ENCODE measurements around the gene CD200.
A peak's percentile ranks its signal among the peaks of the same experiment; 100 is the strongest.

Gene CD200

DNA sequence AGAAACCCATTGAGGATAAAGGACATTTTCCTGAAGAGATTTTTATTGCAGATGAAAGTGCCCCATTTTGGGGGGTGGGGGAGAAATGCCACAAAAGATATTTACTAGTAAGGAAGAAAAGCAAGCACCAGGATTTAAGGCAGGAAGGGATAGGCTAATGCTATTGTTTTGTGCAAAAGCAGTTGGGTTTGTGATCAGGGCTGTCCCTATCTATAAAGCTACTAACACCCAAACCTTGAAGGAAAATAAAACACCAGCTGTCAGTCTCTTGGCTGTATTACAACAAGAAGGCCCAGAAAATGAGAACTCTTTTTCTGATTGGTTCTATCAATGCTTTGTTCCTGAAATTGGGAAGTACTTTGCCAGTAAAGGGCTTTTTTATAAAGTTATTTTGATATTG lies 56.0 kb downstream of the CD200 start:
- no peaks in the 10 kb centered on the region for H3K36me3 ChIP-seq (ENCODE audit: control insufficient read depth, insufficient read depth, low read length)
- H3K9ac ChIP-seq = no peak overlapping the region
- no peak overlapping the region for H3K4me2 ChIP-seq (ENCODE audit: low read length)
- TF ChIP-seq, protein P1, sequence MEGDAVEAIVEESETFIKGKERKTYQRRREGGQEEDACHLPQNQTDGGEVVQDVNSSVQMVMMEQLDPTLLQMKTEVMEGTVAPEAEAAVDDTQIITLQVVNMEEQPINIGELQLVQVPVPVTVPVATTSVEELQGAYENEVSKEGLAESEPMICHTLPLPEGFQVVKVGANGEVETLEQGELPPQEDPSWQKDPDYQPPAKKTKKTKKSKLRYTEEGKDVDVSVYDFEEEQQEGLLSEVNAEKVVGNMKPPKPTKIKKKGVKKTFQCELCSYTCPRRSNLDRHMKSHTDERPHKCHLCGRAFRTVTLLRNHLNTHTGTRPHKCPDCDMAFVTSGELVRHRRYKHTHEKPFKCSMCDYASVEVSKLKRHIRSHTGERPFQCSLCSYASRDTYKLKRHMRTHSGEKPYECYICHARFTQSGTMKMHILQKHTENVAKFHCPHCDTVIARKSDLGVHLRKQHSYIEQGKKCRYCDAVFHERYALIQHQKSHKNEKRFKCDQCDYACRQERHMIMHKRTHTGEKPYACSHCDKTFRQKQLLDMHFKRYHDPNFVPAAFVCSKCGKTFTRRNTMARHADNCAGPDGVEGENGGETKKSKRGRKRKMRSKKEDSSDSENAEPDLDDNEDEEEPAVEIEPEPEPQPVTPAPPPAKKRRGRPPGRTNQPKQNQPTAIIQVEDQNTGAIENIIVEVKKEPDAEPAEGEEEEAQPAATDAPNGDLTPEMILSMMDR (IDR thresholded peaks at IDR 0.05) = no peak
- no peak overlapping the region for H3K27ac ChIP-seq
- no peak overlapping the region for H2AFZ ChIP-seq
- H3K79me2 ChIP-seq = no peaks in the 10 kb centered on the region
- H3K9me3 ChIP-seq (ENCODE audit: control insufficient read depth, low read length) = no peaks in the 10 kb centered on the region
- no peak overlapping the region for H3K4me3 ChIP-seq (ENCODE audit: low read depth, low read length)
- H3K27me3 ChIP-seq (ENCODE audit: control insufficient read depth, insufficient read depth, low read length) = no peaks in the 10 kb centered on the region
- H3K4me1 ChIP-seq = no peaks in the 10 kb centered on the region

- H3K4me1 ChIP-seq = no peaks in the 10 kb centered on the region
- TF ChIP-seq, protein P1 (IDR thresholded peaks at IDR 0.05) = no peak
- no peak overlapping the region for H3K4me3 ChIP-seq (ENCODE audit: low read depth, low read length)
- H3K27me3 ChIP-seq (ENCODE audit: control insufficient read depth, insufficient read depth, low read length) = no peaks in the 10 kb centered on the region
- H2AFZ ChIP-seq = no peak overlapping the region
- no peak overlapping the region for H3K9ac ChIP-seq
- no peaks in the 10 kb centered on the region for H3K9me3 ChIP-seq (ENCODE audit: control insufficient read depth, low read length)
- H3K4me2 ChIP-seq (ENCODE audit: low read length) = no peak overlapping the region
- H3K79me2 ChIP-seq = no peaks in the 10 kb centered on the region
- H3K36me3 ChIP-seq (ENCODE audit: control insufficient read depth, insufficient read depth, low read length) = no peaks in the 10 kb centered on the region
- no peak overlapping the region for H3K27ac ChIP-seq
Observed at GRCh38 chr3:112389961-112390360, 57.0 kb downstream of the CD200 start.

DNA sequence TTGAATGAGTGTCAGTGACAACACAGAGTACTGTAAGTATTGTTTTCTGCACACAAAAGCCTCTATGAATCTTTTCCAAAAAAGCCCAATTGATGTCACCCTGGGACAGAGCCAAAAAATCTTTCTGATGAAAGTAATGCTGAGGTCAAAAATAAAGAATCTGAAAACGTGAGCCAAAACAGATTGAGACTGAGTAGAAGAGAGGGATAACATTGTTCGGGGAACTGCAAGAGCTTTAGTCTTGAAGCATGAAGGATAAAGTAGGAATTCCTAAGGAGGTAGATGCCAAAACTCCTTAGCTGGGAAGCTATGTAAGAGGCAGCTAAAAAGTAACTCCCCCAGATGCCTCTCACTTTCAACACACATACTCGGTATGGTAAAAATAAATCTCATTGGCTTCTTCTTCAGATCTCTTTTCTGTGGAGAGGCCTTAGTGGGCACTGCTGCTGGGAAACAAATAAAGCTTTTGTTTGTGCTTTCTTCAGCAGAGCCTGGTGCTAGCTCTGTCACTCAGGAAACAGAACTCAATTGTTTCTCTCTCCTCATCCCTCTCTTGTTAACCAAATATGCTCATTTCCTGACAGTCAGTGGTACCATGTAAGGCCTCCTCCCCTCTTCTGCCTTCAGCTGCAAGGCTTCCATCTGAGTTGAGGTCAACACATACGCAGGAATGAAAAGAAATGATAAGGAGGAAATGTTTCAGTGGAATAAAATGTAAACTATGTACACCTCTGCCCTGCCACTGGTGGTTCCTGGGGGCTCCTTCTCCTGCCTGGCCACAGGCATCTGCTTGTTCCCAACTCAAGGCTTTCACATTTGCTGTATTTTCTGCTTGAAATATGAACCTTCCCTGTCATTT lies 58.1 kb downstream of the CD200 start:
- Histone ChIP-seq H3K9ac (no peak overlapping the region), H3K36me3 (ENCODE audit: control insufficient read depth, insufficient read depth, low read length) (no peaks in the 10 kb centered on the region)
- TF ChIP-seq, protein P1 (IDR thresholded peaks at IDR 0.05) = no peak

DNA sequence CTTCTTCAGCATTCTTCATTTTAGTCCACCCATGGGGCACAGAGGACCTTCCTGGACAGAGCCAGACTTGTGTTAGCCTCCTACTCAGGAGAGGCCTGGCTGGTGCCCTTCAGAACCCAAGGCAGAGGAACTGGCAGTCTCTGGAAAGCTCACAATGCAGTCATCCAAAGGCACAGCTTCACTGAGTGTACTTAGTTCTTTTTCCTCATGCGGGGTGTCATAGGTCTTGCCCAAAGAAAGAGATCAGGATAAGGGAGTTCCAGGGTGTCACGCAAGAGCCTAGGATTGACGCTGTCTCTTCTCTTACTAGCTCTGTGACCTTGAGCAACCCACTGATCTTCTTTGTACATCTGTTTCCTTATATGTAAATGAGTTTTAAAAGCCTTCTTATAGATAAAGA lies 58.7 kb downstream of the CD200 start:
- Histone ChIP-seq H3K27me3 (ENCODE audit: control insufficient read depth, insufficient read depth, low read length) (no peaks in the 10 kb centered on the region), H3K9ac (no peak overlapping the region), H3K36me3 (ENCODE audit: control insufficient read depth, insufficient read depth, low read length) (no peaks in the 10 kb centered on the region), H3K4me3 (ENCODE audit: low read depth, low read length) (no peak overlapping the region), H3K79me2 (no peaks in the 10 kb centered on the region), H3K27ac (peak overlapping the region; percentile 20), H3K9me3 (ENCODE audit: control insufficient read depth, low read length) (no peaks in the 10 kb centered on the region), H3K4me2 (ENCODE audit: low read length) (no peak overlapping the region), H2AFZ (peak overlapping the region; percentile 39), H3K4me1 (no peaks in the 10 kb centered on the region)
- TF ChIP-seq, protein P1 (IDR thresholded peaks at IDR 0.05) = no peak

More for the DNA sequence above, 58.1 kb downstream of the CD200 start:
- Histone ChIP-seq H3K27ac (peak overlapping the region; percentile 20), H3K4me3 (ENCODE audit: low read depth, low read length) (no peak overlapping the region), H2AFZ (peak overlapping the region; percentile 39), H3K27me3 (ENCODE audit: control insufficient read depth, insufficient read depth, low read length) (no peaks in the 10 kb centered on the region), H3K4me1 (no peaks in the 10 kb centered on the region), H3K9me3 (ENCODE audit: control insufficient read depth, low read length) (no peaks in the 10 kb centered on the region), H3K79me2 (no peaks in the 10 kb centered on the region), H3K4me2 (ENCODE audit: low read length) (no peak overlapping the region)
